Liver (tissue), 9 donors: ENCODE results near the gene TRIO. TPM values are rescaled to one million over a fixed set of nuclear protein-coding genes. Genes with fewer than 3 reads are reported as not detected.

Experiments used
- DNase-seq: peaks from one replicate; pipeline ENCODE4 v3.0.0-alpha.2; 2017; ENCODE audit warnings: low spot score
- H3K27ac ChIP-seq, 2 donors: one replicate each; pipeline ENCODE4 v1.7.0; 2013; ENCODE audit warnings: inconsistent platforms in 2 of 2, low read length in 2 of 2, control low read depth in 1 of 2, low read depth in 1 of 2, mild to moderate bottlenecking in 1 of 2
- H3K27me3 ChIP-seq, 4 donors: one replicate each; pipeline versions ENCODE4 v1.6.1 to v1.7.0; 2013; ENCODE audit warnings: low read length in 3 of 4, inconsistent platforms in 1 of 4, mild to moderate bottlenecking in 1 of 4, moderate library complexity in 1 of 4; ENCODE audit not compliant: control insufficient read depth in 4 of 4, insufficient read depth in 4 of 4
- H3K36me3 ChIP-seq, 4 donors: one replicate each; pipeline versions ENCODE4 v1.6.1 to v1.7.0; 2013; ENCODE audit warnings: low read length in 3 of 4, mild to moderate bottlenecking in 3 of 4, low read depth in 1 of 4, moderate library complexity in 1 of 4; ENCODE audit not compliant: control insufficient read depth in 4 of 4, insufficient read depth in 3 of 4
- H3K4me1 ChIP-seq, 4 donors: one replicate each; pipeline versions ENCODE4 v1.6.1 to v1.7.0; 2013; ENCODE audit warnings: low read length in 3 of 4, mild to moderate bottlenecking in 3 of 4, moderate library complexity in 1 of 4; ENCODE audit not compliant: control insufficient read depth in 4 of 4, insufficient read depth in 4 of 4
- H3K4me3 ChIP-seq, 3 donors: one replicate each; pipeline versions ENCODE4 v1.6.1 to v1.7.0; 2013; ENCODE audit warnings: low read length in 3 of 3, control low read depth in 1 of 3, low read depth in 1 of 3, mild to moderate bottlenecking in 1 of 3
- H3K9ac ChIP-seq, 2 donors: one replicate each; pipeline ENCODE4 v1.7.0; 2013; ENCODE audit warnings: low read length in 2 of 2, mild to moderate bottlenecking in 2 of 2, moderate library complexity in 2 of 2, control low read depth in 1 of 2, low read depth in 1 of 2
- H3K9me3 ChIP-seq, 4 donors: one replicate each; pipeline versions ENCODE4 v1.6.1 to v1.7.0; 2013; ENCODE audit warnings: low read length in 3 of 4; ENCODE audit not compliant: control insufficient read depth in 4 of 4
- ATF3 ChIP-seq: IDR thresholded peaks from 2 replicates; pipeline ENCODE4 v1.6.1; 2016; ENCODE audit warnings: antibody characterized with exemption
- CTCF ChIP-seq: fragments of 150-350 bp; IDR thresholded peaks from 2 replicates; pipeline ENCODE4 v1.5.1; 2017; ENCODE audit warnings: improper control_type of control experiment, low read depth, low read length; ENCODE audit not compliant: missing input control
- EGR1 ChIP-seq, 2 donors: IDR thresholded peaks; 2 replicates each; pipeline ENCODE4 v1.6.1; 2016 to 2018; ENCODE audit warnings: antibody characterized with exemption in 2 of 2, low read depth in 2 of 2
- FOXA1 ChIP-seq: IDR thresholded peaks from 2 replicates; pipeline ENCODE4 v1.6.1; 2016; ENCODE audit warnings: antibody characterized with exemption
- FOXA2 ChIP-seq: IDR thresholded peaks from 2 replicates; pipeline ENCODE4 v1.6.1; 2016; ENCODE audit warnings: antibody characterized with exemption
- GABPA ChIP-seq, 2 donors: IDR thresholded peaks in 1 of 2; conservative IDR thresholded peaks in 1 of 2; 2 replicates each; pipeline ENCODE4 v1.6.1; 2016; ENCODE audit warnings: antibody characterized with exemption in 2 of 2, mild to moderate bottlenecking in 1 of 2, moderate library complexity in 1 of 2
- HNF4A ChIP-seq, 2 donors: conservative IDR thresholded peaks; 2 replicates each; pipeline ENCODE4 v1.6.1; 2016; ENCODE audit warnings: antibody characterized with exemption in 2 of 2, mild to moderate bottlenecking in 2 of 2
- HNF4G ChIP-seq: IDR thresholded peaks from 2 replicates; pipeline ENCODE4 v1.6.1; 2016; ENCODE audit warnings: antibody characterized with exemption
- JUND ChIP-seq, 2 donors: IDR thresholded peaks; 2 replicates each; pipeline ENCODE4 v1.6.1; 2016; ENCODE audit warnings: antibody characterized with exemption in 2 of 2
- MAX ChIP-seq: IDR thresholded peaks from 2 replicates; pipeline ENCODE4 v1.6.1; 2016; ENCODE audit warnings: antibody characterized with exemption
- NR2F2 ChIP-seq: IDR thresholded peaks from 2 replicates; pipeline ENCODE4 v1.6.1; 2016; ENCODE audit warnings: antibody characterized with exemption
- RAD21 ChIP-seq, 2 donors: IDR thresholded peaks; 2 replicates each; pipeline ENCODE4 v1.6.1; 2016; ENCODE audit warnings: antibody characterized with exemption in 2 of 2, mild to moderate bottlenecking in 2 of 2
- RXRA ChIP-seq, 2 donors: IDR thresholded peaks; 2 replicates each; pipeline ENCODE4 v1.6.1; 2017 to 2018; ENCODE audit warnings: antibody characterized with exemption in 2 of 2, mild to moderate bottlenecking in 1 of 2
- SP1 ChIP-seq: IDR thresholded peaks from 2 replicates; pipeline ENCODE4 v1.6.1; 2018; ENCODE audit warnings: antibody characterized with exemption, mild to moderate bottlenecking
- TAF1 ChIP-seq: conservative IDR thresholded peaks from 2 replicates; pipeline ENCODE4 v1.6.1; 2016; ENCODE audit warnings: antibody characterized with exemption, mild to moderate bottlenecking
- YY1 ChIP-seq: IDR thresholded peaks from 2 replicates; pipeline ENCODE4 v1.6.1; 2016; ENCODE audit warnings: antibody characterized with exemption, mild to moderate bottlenecking
- ZBTB33 ChIP-seq: IDR thresholded peaks from 2 replicates; pipeline ENCODE4 v1.6.1; 2016; ENCODE audit warnings: antibody characterized with exemption
- WGBS: extraction: QIAGEN DNeasy Blood & Tissue Kit; methylation state at CpG from one replicate; pipeline ENCODE4 v1.1.7; 2013; 5-methylcytosine and 5-hydroxymethylcytosine counted together
- polyA plus RNA-seq, 2 donors: library from polyadenylated mRNA; stranded (reverse) in 1 of 2; unstranded in 1 of 2; fragments of 200-250 nt in 1 of 2; fragments of >200 nt in 1 of 2; fragmentation: Nextera tagmentation in 1 of 2; extraction: Ambion mirVana in 1 of 2; gene quantifications; one replicate each; pipeline versions ENCODE4 v1.2.1 to v1.2.3, GENCODE V29; 2013 to 2015
- total RNA-seq, 2 donors: library from RNA; depleted of rRNA; stranded (reverse); fragments of >200 nt; gene quantifications; one replicate each; pipeline ENCODE4 v1.2.3, GENCODE V29; 2014
- donor health status: healthy.
- donor health status: healthy.
- donor health status: healthy.
- donor health status: healthy.
- donor health status: healthy.

Gene TRIO
- total and polyA plus RNA-seq, 4 donors: 8.5 to 86.2 (median 16.0) TPM

GRCh38 chr5:14332038-14332631, 189.0 kb downstream of the TRIO start:
- WGBS: 93% methylated on average over 6 of the region's 6 CpGs
- Histone ChIP-seq H3K36me3 (peaks cover 1 to 34% (median 25%) of the 10 kb centered on the region in 4 donors), H3K27me3 (no peaks in the 10 kb centered on the region), H3K9me3 (no peaks in the 10 kb centered on the region), H3K9ac (no peak overlapping the region), H3K27ac (no peak overlapping the region), H3K4me3 (no peak overlapping the region), H3K4me1 (no peaks in the 10 kb centered on the region)
- no peak for DNase-seq
- TF ChIP-seq ATF3: no peak

GRCh38 chr5:14332746-14333145, 189.6 kb downstream of the TRIO start:
- Histone ChIP-seq H3K9me3 (no peaks in the 10 kb centered on the region), H3K27me3 (no peaks in the 10 kb centered on the region), H3K4me1 (no peaks in the 10 kb centered on the region), H3K36me3 (peaks cover 1 to 40% (median 31%) of the 10 kb centered on the region in 4 donors), H3K27ac (no peak overlapping the region), H3K9ac (no peak overlapping the region), H3K4me3 (no peak overlapping the region)
- TF ChIP-seq HNF4A (conservative IDR thresholded peaks at IDR 0.05) (no peak), ATF3 (no peak), CTCF (no peak), RAD21 (IDR thresholded peaks at IDR 0.05) (no peak), YY1 (no peak), FOXA1 (no peak), TAF1 (no peak), MAX (no peak), NR2F2 (no peak), SP1 (no peak), JUND (IDR thresholded peaks at IDR 0.05) (no peak), HNF4G (no peak), FOXA2 (no peak)
- WGBS: 93% methylated on average over 10 of the region's 10 CpGs
- no peak for DNase-seq

GRCh38 chr5:14337593-14337992, 194.5 kb downstream of the TRIO start:
- peaks cover 2 to 35% (median 20%) of the 10 kb centered on the region in 4 donors for H3K36me3 ChIP-seq

More at GRCh38 chr5:14337593-14337992, 194.5 kb downstream of the TRIO start:
- 96% methylated on average over 7 of the region's 7 CpGs for WGBS
- Histone ChIP-seq H3K27me3 (no peaks in the 10 kb centered on the region), H3K4me1 (peaks cover 2 to 22% (median 22%) of the 10 kb centered on the region in 4 donors), H3K9me3 (no peaks in the 10 kb centered on the region), H3K27ac (no peak overlapping the region), H3K4me3 (no peak overlapping the region), H3K9ac (no peak overlapping the region)
- no peak for DNase-seq
- TF ChIP-seq JUND (IDR thresholded peaks at IDR 0.05) (no peak), GABPA (IDR thresholded peaks at IDR 0.05 in 1 of 2, conservative IDR thresholded peaks at IDR 0.05 in 1 of 2) (no peak), ZBTB33 (no peak), FOXA1 (no peak), TAF1 (no peak), EGR1 (IDR thresholded peaks at IDR 0.05; ENCODE audit: low read depth in 2 of 2) (no peak), YY1 (no peak), RXRA (IDR thresholded peaks at IDR 0.05) (no peak)
